Mammary epithelial cell (primary cell): ENCODE measurements around the gene ECHDC3.

ENCODE experiments used
- CTCF ChIP-seq, 2 donors: IDR thresholded peaks in 1 of 2; conservative IDR thresholded peaks in 1 of 2; 2 replicates each; pipeline ENCODE4 v1.5.1; 2011 to 2012; ENCODE audit warnings: inconsistent platforms in 2 of 2, low read length in 2 of 2, mild to moderate bottlenecking in 2 of 2, control low read depth in 1 of 2, low read depth in 1 of 2; ENCODE audit not compliant: insufficient read depth in 1 of 2; ENCODE audit errors: extremely low read depth in 1 of 2
- EZH2 ChIP-seq: IDR thresholded peaks from 2 replicates; pipeline ENCODE4 v1.6.1; 2012; ENCODE audit warnings: low read length, inconsistent platforms, borderline replicate concordance

- TF ChIP-seq CTCF (conservative IDR thresholded peaks at IDR 0.05 in 1 of 2, IDR thresholded peaks at IDR 0.05 in 1 of 2; ENCODE audit: extremely low read depth in 1 of 2, insufficient read depth in 1 of 2, low read depth in 1 of 2, low read length in 2 of 2), result no peak
- no peak for TF ChIP-seq EZH2
Measured at GRCh38 chr10:11765141-11765540, 23.0 kb downstream of the ECHDC3 start.
